OCI-M2 (cell line): Measurements from ENCODE around the gene CTNS.

ENCODE experiments used
- DNase-seq: peaks from one replicate; lab custom pipeline; 2025; ENCODE audit not compliant: unreplicated experiment; lab: John Stamatoyannopoulos, UW

The CTNS gene

DNA sequence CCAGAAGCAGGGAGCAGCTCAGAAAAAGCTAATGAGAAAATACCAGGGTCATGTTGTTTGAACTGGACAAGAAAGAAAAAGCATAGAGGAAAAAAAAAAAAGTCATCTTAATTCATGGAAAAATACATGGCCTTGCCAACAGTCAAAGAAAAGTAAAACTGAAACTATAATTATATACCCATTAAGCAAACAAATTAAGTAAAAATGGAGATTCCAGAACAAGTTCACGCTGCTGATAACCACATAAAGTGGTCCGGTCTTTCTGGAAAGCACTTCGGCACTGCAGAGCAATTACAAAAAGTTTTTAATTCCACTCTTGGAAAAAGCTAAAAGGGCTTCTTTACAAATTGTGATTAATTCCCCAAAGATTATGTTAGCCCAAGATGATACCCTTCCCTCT lies 71.8 kb downstream of the CTNS start:
- no peak for DNase-seq

DNA sequence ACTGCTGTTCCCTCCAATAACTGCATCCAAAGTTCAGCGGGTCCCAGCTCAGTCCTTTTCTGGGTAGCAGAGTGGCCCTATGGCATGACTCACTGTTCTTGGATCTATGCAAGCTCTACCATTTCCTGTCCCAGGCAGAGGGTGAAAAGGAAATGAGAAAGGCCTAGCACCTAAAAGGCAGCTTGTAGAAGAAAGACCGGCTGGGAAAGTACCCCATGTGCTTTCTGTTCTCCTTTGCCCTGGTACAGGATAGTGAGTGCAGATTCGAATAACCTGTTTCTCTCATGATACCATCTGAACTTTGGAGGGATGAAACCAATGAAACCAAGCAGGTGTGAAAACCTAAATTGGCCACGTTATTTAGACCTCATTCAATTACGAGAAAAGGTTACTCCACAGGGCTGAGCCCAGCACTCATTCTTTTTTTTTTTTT lies 74.4 kb downstream of the CTNS start:
- DNase-seq: no peak
